GM18502 (cell line): ENCODE results near the gene STON2.
A peak's percentile ranks its signal among the peaks of the same experiment; 100 is the strongest.

Experiments used
- ATAC-seq: cut with Tn5 transposase; IDR thresholded peaks from one replicate; pipeline ENCODE4 v1.9.1; 2021; ENCODE audit warnings: mild to moderate bottlenecking; ENCODE audit not compliant: unreplicated experiment, poor library complexity

Gene STON2

GRCh38 chr14:81311141-81311540 is 89.0 kb downstream of the STON2 start:
- ATAC-seq: no peak

GRCh38 chr14:81310606-81311005 is 89.5 kb downstream of the STON2 start:
- no peak for ATAC-seq

GRCh38 chr14:81309511-81309910 is 90.6 kb downstream of the STON2 start:
- no peak for ATAC-seq

GRCh38 chr14:81305743-81306142 is 94.4 kb downstream of the STON2 start:
- peak; percentile 33 for ATAC-seq

- ATAC-seq: no peak
Observed at GRCh38 chr14:81305065-81305464, 95.1 kb downstream of the STON2 start.

GRCh38 chr14:81303258-81303935 is 96.7 kb downstream of the STON2 start:
- ATAC-seq: peak; percentile 95

- ATAC-seq: no peak
Observed at GRCh38 chr14:81302638-81303037, 97.5 kb downstream of the STON2 start.

- no peak for ATAC-seq
Observed at GRCh38 chr14:81301813-81302212, 98.3 kb downstream of the STON2 start.

GRCh38 chr14:81301371-81301770 is 98.8 kb downstream of the STON2 start:
- no peak for ATAC-seq

GRCh38 chr14:81298911-81299310 is 101.2 kb downstream of the STON2 start:
- ATAC-seq: no peak

GRCh38 chr14:81298122-81298521 is 102.0 kb downstream of the STON2 start:
- no peak for ATAC-seq

- ATAC-seq: no peak
Observed at GRCh38 chr14:81295958-81296923, 103.9 kb downstream of the STON2 start.

- ATAC-seq: no peak
Observed at GRCh38 chr14:81289516-81289915, 110.6 kb downstream of the STON2 start.

GRCh38 chr14:81286574-81287370 is 113.4 kb downstream of the STON2 start:
- no peak for ATAC-seq

- ATAC-seq: no peak
Observed at GRCh38 chr14:81285245-81285644, 114.9 kb downstream of the STON2 start.

GRCh38 chr14:81281332-81281731 is 118.8 kb downstream of the STON2 start:
- ATAC-seq: no peak

GRCh38 chr14:81280136-81280791 is 119.9 kb downstream of the STON2 start:
- no peak for ATAC-seq

GRCh38 chr14:81277096-81277495 is 123.0 kb downstream of the STON2 start:
- no peak for ATAC-seq

- peak; percentile 55 for ATAC-seq
Observed at GRCh38 chr14:81276073-81277069, 123.8 kb downstream of the STON2 start.
